Liver (tissue), 9 donors: ENCODE results near the gene SLC28A3. TPM values are rescaled to one million over a fixed set of nuclear protein-coding genes. Genes with fewer than 3 reads are reported as not detected.

Experiments
- DNase-seq: peaks from one replicate; pipeline ENCODE4 v3.0.0-alpha.2; 2017; ENCODE audit warnings: low spot score
- H3K27ac ChIP-seq, 2 donors: one replicate each; pipeline ENCODE4 v1.7.0; 2013; ENCODE audit warnings: inconsistent platforms in 2 of 2, low read length in 2 of 2, control low read depth in 1 of 2, low read depth in 1 of 2, mild to moderate bottlenecking in 1 of 2
- H3K27me3 ChIP-seq, 4 donors: one replicate each; pipeline versions ENCODE4 v1.6.1 to v1.7.0; 2013; ENCODE audit warnings: low read length in 3 of 4, inconsistent platforms in 1 of 4, mild to moderate bottlenecking in 1 of 4, moderate library complexity in 1 of 4; ENCODE audit not compliant: control insufficient read depth in 4 of 4, insufficient read depth in 4 of 4
- H3K36me3 ChIP-seq, 4 donors: one replicate each; pipeline versions ENCODE4 v1.6.1 to v1.7.0; 2013; ENCODE audit warnings: low read length in 3 of 4, mild to moderate bottlenecking in 3 of 4, low read depth in 1 of 4, moderate library complexity in 1 of 4; ENCODE audit not compliant: control insufficient read depth in 4 of 4, insufficient read depth in 3 of 4
- H3K4me1 ChIP-seq, 4 donors: one replicate each; pipeline versions ENCODE4 v1.6.1 to v1.7.0; 2013; ENCODE audit warnings: low read length in 3 of 4, mild to moderate bottlenecking in 3 of 4, moderate library complexity in 1 of 4; ENCODE audit not compliant: control insufficient read depth in 4 of 4, insufficient read depth in 4 of 4
- H3K4me3 ChIP-seq, 3 donors: one replicate each; pipeline versions ENCODE4 v1.6.1 to v1.7.0; 2013; ENCODE audit warnings: low read length in 3 of 3, control low read depth in 1 of 3, low read depth in 1 of 3, mild to moderate bottlenecking in 1 of 3
- H3K9ac ChIP-seq, 2 donors: one replicate each; pipeline ENCODE4 v1.7.0; 2013; ENCODE audit warnings: low read length in 2 of 2, mild to moderate bottlenecking in 2 of 2, moderate library complexity in 2 of 2, control low read depth in 1 of 2, low read depth in 1 of 2
- H3K9me3 ChIP-seq, 4 donors: one replicate each; pipeline versions ENCODE4 v1.6.1 to v1.7.0; 2013; ENCODE audit warnings: low read length in 3 of 4; ENCODE audit not compliant: control insufficient read depth in 4 of 4
- EGR1 ChIP-seq, 2 donors: IDR thresholded peaks; 2 replicates each; pipeline ENCODE4 v1.6.1; 2016 to 2018; ENCODE audit warnings: antibody characterized with exemption in 2 of 2, low read depth in 2 of 2
- FOXA1 ChIP-seq: IDR thresholded peaks from 2 replicates; pipeline ENCODE4 v1.6.1; 2016; ENCODE audit warnings: antibody characterized with exemption
- FOXA2 ChIP-seq: IDR thresholded peaks from 2 replicates; pipeline ENCODE4 v1.6.1; 2016; ENCODE audit warnings: antibody characterized with exemption
- GABPA ChIP-seq, 2 donors: IDR thresholded peaks in 1 of 2; conservative IDR thresholded peaks in 1 of 2; 2 replicates each; pipeline ENCODE4 v1.6.1; 2016; ENCODE audit warnings: antibody characterized with exemption in 2 of 2, mild to moderate bottlenecking in 1 of 2, moderate library complexity in 1 of 2
- HNF4A ChIP-seq, 2 donors: conservative IDR thresholded peaks; 2 replicates each; pipeline ENCODE4 v1.6.1; 2016; ENCODE audit warnings: antibody characterized with exemption in 2 of 2, mild to moderate bottlenecking in 2 of 2
- HNF4G ChIP-seq: IDR thresholded peaks from 2 replicates; pipeline ENCODE4 v1.6.1; 2016; ENCODE audit warnings: antibody characterized with exemption
- JUND ChIP-seq, 2 donors: IDR thresholded peaks; 2 replicates each; pipeline ENCODE4 v1.6.1; 2016; ENCODE audit warnings: antibody characterized with exemption in 2 of 2
- NR2F2 ChIP-seq: IDR thresholded peaks from 2 replicates; pipeline ENCODE4 v1.6.1; 2016; ENCODE audit warnings: antibody characterized with exemption
- RAD21 ChIP-seq, 2 donors: IDR thresholded peaks; 2 replicates each; pipeline ENCODE4 v1.6.1; 2016; ENCODE audit warnings: antibody characterized with exemption in 2 of 2, mild to moderate bottlenecking in 2 of 2
- RXRA ChIP-seq, 2 donors: IDR thresholded peaks; 2 replicates each; pipeline ENCODE4 v1.6.1; 2017 to 2018; ENCODE audit warnings: antibody characterized with exemption in 2 of 2, mild to moderate bottlenecking in 1 of 2
- SP1 ChIP-seq: IDR thresholded peaks from 2 replicates; pipeline ENCODE4 v1.6.1; 2018; ENCODE audit warnings: antibody characterized with exemption, mild to moderate bottlenecking
- TAF1 ChIP-seq: conservative IDR thresholded peaks from 2 replicates; pipeline ENCODE4 v1.6.1; 2016; ENCODE audit warnings: antibody characterized with exemption, mild to moderate bottlenecking
- YY1 ChIP-seq: IDR thresholded peaks from 2 replicates; pipeline ENCODE4 v1.6.1; 2016; ENCODE audit warnings: antibody characterized with exemption, mild to moderate bottlenecking
- WGBS: extraction: QIAGEN DNeasy Blood & Tissue Kit; methylation state at CpG from one replicate; pipeline ENCODE4 v1.1.7; 2013; 5-methylcytosine and 5-hydroxymethylcytosine counted together
- polyA plus RNA-seq, 2 donors: library from polyadenylated mRNA; stranded (reverse) in 1 of 2; unstranded in 1 of 2; fragments of 200-250 nt in 1 of 2; fragments of >200 nt in 1 of 2; fragmentation: Nextera tagmentation in 1 of 2; extraction: Ambion mirVana in 1 of 2; gene quantifications; one replicate each; pipeline versions ENCODE4 v1.2.1 to v1.2.3, GENCODE V29; 2013 to 2015
- total RNA-seq, 2 donors: library from RNA; depleted of rRNA; stranded (reverse); fragments of >200 nt; gene quantifications; one replicate each; pipeline ENCODE4 v1.2.3, GENCODE V29; 2014
- TF ChIP-seq, protein P1 (sequence below): IDR thresholded peaks from 2 replicates; pipeline ENCODE4 v1.6.1; 2016; ENCODE audit warnings: antibody characterized with exemption
- TF ChIP-seq, protein P2 (sequence below): IDR thresholded peaks from 2 replicates; pipeline ENCODE4 v1.6.1; 2016; ENCODE audit warnings: antibody characterized with exemption
- TF ChIP-seq, protein P3 (sequence below): IDR thresholded peaks from 2 replicates; pipeline ENCODE4 v1.6.1; 2016; ENCODE audit warnings: antibody characterized with exemption
- TF ChIP-seq, protein P4 (sequence below): IDR thresholded peaks from 2 replicates; pipeline ENCODE4 v1.6.1; 2016; ENCODE audit warnings: antibody characterized with exemption, mild to moderate bottlenecking
- TF ChIP-seq, protein P5 (sequence below): fragments of 150-350 bp; IDR thresholded peaks from 2 replicates; pipeline ENCODE4 v1.5.1; 2017; ENCODE audit warnings: improper control_type of control experiment, low read depth, low read length; ENCODE audit not compliant: missing input control
- donor health status: healthy.
- donor health status: healthy.
- donor health status: healthy.
- donor health status: healthy.
- donor health status: healthy.

SLC28A3 gene
- total and polyA plus RNA-seq, 4 donors: 0.07 to 1.3 (median 0.28) TPM

DNA sequence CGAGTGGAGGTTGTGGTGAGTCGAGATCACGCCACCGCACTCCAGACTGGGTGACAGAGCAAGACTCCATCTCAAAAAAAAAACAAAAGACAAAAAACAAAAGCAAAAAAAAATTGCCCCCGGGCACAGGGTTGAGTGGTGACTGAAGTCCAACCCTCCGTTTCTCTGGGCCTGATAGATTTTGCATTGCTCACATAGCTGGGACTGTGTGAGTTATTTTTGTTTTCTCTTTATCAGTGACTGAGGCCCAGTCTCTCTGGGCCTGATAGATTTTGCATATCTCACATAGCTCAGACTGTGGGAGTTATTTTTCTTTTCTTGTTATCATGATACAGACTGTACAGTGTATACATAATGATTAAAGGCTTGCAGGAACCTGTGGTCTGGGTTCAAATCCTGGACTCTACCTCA, 2.6 kb upstream of the SLC28A3 start:
- Histone ChIP-seq H3K36me3 (no peaks in the 10 kb centered on the region), H3K4me3 (no peak overlapping the region), H3K4me1 (no peaks in the 10 kb centered on the region), H3K9me3 (no peaks in the 10 kb centered on the region), H3K9ac (no peak overlapping the region), H3K27ac (no peak overlapping the region), H3K27me3 (no peaks in the 10 kb centered on the region)
- no peak for TF ChIP-seq GABPA (IDR thresholded peaks at IDR 0.05 in 1 of 2, conservative IDR thresholded peaks at IDR 0.05 in 1 of 2)
- TF ChIP-seq, protein P1, sequence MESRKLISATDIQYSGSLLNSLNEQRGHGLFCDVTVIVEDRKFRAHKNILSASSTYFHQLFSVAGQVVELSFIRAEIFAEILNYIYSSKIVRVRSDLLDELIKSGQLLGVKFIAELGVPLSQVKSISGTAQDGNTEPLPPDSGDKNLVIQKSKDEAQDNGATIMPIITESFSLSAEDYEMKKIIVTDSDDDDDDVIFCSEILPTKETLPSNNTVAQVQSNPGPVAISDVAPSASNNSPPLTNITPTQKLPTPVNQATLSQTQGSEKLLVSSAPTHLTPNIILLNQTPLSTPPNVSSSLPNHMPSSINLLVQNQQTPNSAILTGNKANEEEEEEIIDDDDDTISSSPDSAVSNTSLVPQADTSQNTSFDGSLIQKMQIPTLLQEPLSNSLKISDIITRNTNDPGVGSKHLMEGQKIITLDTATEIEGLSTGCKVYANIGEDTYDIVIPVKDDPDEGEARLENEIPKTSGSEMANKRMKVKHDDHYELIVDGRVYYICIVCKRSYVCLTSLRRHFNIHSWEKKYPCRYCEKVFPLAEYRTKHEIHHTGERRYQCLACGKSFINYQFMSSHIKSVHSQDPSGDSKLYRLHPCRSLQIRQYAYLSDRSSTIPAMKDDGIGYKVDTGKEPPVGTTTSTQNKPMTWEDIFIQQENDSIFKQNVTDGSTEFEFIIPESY: no peak
- TF ChIP-seq FOXA1: no peak
- no peak for TF ChIP-seq FOXA2
- TF ChIP-seq YY1: no peak
- no peak for TF ChIP-seq EGR1 (IDR thresholded peaks at IDR 0.05; ENCODE audit: low read depth in 2 of 2)
- no peak for TF ChIP-seq NR2F2
- TF ChIP-seq, protein P2, sequence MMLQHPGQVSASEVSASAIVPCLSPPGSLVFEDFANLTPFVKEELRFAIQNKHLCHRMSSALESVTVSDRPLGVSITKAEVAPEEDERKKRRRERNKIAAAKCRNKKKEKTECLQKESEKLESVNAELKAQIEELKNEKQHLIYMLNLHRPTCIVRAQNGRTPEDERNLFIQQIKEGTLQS: no peak
- TF ChIP-seq SP1: no peak
- TF ChIP-seq RAD21 (IDR thresholded peaks at IDR 0.05): no peak
- no peak for TF ChIP-seq RXRA (IDR thresholded peaks at IDR 0.05)
- TF ChIP-seq HNF4A (conservative IDR thresholded peaks at IDR 0.05): no peak
- TF ChIP-seq JUND (IDR thresholded peaks at IDR 0.05): no peak
- TF ChIP-seq HNF4G: no peak
- TF ChIP-seq TAF1: no peak
- TF ChIP-seq, protein P3, sequence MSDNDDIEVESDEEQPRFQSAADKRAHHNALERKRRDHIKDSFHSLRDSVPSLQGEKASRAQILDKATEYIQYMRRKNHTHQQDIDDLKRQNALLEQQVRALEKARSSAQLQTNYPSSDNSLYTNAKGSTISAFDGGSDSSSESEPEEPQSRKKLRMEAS: no peak
- TF ChIP-seq, protein P4, sequence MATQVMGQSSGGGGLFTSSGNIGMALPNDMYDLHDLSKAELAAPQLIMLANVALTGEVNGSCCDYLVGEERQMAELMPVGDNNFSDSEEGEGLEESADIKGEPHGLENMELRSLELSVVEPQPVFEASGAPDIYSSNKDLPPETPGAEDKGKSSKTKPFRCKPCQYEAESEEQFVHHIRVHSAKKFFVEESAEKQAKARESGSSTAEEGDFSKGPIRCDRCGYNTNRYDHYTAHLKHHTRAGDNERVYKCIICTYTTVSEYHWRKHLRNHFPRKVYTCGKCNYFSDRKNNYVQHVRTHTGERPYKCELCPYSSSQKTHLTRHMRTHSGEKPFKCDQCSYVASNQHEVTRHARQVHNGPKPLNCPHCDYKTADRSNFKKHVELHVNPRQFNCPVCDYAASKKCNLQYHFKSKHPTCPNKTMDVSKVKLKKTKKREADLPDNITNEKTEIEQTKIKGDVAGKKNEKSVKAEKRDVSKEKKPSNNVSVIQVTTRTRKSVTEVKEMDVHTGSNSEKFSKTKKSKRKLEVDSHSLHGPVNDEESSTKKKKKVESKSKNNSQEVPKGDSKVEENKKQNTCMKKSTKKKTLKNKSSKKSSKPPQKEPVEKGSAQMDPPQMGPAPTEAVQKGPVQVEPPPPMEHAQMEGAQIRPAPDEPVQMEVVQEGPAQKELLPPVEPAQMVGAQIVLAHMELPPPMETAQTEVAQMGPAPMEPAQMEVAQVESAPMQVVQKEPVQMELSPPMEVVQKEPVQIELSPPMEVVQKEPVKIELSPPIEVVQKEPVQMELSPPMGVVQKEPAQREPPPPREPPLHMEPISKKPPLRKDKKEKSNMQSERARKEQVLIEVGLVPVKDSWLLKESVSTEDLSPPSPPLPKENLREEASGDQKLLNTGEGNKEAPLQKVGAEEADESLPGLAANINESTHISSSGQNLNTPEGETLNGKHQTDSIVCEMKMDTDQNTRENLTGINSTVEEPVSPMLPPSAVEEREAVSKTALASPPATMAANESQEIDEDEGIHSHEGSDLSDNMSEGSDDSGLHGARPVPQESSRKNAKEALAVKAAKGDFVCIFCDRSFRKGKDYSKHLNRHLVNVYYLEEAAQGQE: no peak
- TF ChIP-seq, protein P5, sequence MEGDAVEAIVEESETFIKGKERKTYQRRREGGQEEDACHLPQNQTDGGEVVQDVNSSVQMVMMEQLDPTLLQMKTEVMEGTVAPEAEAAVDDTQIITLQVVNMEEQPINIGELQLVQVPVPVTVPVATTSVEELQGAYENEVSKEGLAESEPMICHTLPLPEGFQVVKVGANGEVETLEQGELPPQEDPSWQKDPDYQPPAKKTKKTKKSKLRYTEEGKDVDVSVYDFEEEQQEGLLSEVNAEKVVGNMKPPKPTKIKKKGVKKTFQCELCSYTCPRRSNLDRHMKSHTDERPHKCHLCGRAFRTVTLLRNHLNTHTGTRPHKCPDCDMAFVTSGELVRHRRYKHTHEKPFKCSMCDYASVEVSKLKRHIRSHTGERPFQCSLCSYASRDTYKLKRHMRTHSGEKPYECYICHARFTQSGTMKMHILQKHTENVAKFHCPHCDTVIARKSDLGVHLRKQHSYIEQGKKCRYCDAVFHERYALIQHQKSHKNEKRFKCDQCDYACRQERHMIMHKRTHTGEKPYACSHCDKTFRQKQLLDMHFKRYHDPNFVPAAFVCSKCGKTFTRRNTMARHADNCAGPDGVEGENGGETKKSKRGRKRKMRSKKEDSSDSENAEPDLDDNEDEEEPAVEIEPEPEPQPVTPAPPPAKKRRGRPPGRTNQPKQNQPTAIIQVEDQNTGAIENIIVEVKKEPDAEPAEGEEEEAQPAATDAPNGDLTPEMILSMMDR: no peak
- no peak for DNase-seq
- 84% methylated on average over 6 of the region's 6 CpGs for WGBS
